IPS DF 4.7 (cell line): ENCODE data around the gene ITGA2B.
"Not testable (repeated sequence)": the region's sequence is repeated elsewhere in the genome, so short reads cannot be mapped to it uniquely, and the experiment has no call there.

Experiments
- DNase-seq: peaks from one replicate; pipeline ENCODE4 v3.0.0-alpha.2; 2013; ENCODE audit warnings: low spot score; ENCODE audit errors: extremely low read depth

ITGA2B gene

GRCh38 chr17:44330263-44330662 lies 59.2 kb downstream of the ITGA2B start:
- not testable (repeated sequence) for DNase-seq

GRCh38 chr17:44329516-44329915 lies 59.9 kb downstream of the ITGA2B start:
- not testable (repeated sequence) for DNase-seq

GRCh38 chr17:44327715-44328449 lies 61.6 kb downstream of the ITGA2B start:
- no peak for DNase-seq

GRCh38 chr17:44326861-44327444 lies 62.5 kb downstream of the ITGA2B start:
- DNase-seq: no peak

- no peak for DNase-seq
Observed at GRCh38 chr17:44324571-44325275, 64.7 kb downstream of the ITGA2B start, which contains the start of gene SLC25A39. TSS of gene SLC25A39 (minus strand) at chr17:44324823. CDS start at chr17:44323562, 1,261 bp downstream.

- DNase-seq: no peak
Observed at GRCh38 chr17:44324092-44324570, 65.3 kb downstream of the ITGA2B start.

- no peak for DNase-seq
Observed at GRCh38 chr17:44323359-44324091, 65.9 kb downstream of the ITGA2B start.

GRCh38 chr17:44322236-44322895 lies 67.1 kb downstream of the ITGA2B start:
- no peak for DNase-seq
